Raji (cell line): ENCODE results near the gene CDH23.
A peak's percentile ranks its signal among the peaks of the same experiment; 100 is the strongest.

Source experiments
- POLR2A ChIP-seq: IDR thresholded peaks from 2 replicates; pipeline ENCODE4 v1.6.1; 2011; ENCODE audit warnings: low read depth, low read length, control low read depth; ENCODE audit not compliant: insufficient read depth

Gene CDH23

GRCh38 chr10:71610651-71611050 is 213.9 kb downstream of the CDH23 start:
- TF ChIP-seq POLR2A = no peak

- no peak for TF ChIP-seq POLR2A
Observed at GRCh38 chr10:71611131-71611530, 214.4 kb downstream of the CDH23 start.

GRCh38 chr10:71611709-71612422 is 215.1 kb downstream of the CDH23 start:
- no peak for TF ChIP-seq POLR2A

GRCh38 chr10:71613261-71613777 is 216.6 kb downstream of the CDH23 start:
- TF ChIP-seq POLR2A = no peak

GRCh38 chr10:71613877-71614276 is 217.2 kb downstream of the CDH23 start:
- TF ChIP-seq POLR2A = no peak

- TF ChIP-seq POLR2A = no peak
Observed at GRCh38 chr10:71614946-71615345, 218.2 kb downstream of the CDH23 start.

GRCh38 chr10:71615538-71616329 is 219.0 kb downstream of the CDH23 start:
- no peak for TF ChIP-seq POLR2A

GRCh38 chr10:71616817-71617654 is 220.3 kb downstream of the CDH23 start:
- no peak for TF ChIP-seq POLR2A

GRCh38 chr10:71618176-71618575 is 221.5 kb downstream of the CDH23 start:
- TF ChIP-seq POLR2A = no peak

GRCh38 chr10:71618598-71618997 is 221.9 kb downstream of the CDH23 start:
- TF ChIP-seq POLR2A = no peak

- TF ChIP-seq POLR2A = no peak
Observed at GRCh38 chr10:71620642-71621041, 223.9 kb downstream of the CDH23 start.

GRCh38 chr10:71621231-71622153 is 224.8 kb downstream of the CDH23 start:
- TF ChIP-seq POLR2A = peak; percentile 59

GRCh38 chr10:71622154-71622526 is 225.4 kb downstream of the CDH23 start:
- no peak for TF ChIP-seq POLR2A

- TF ChIP-seq POLR2A = no peak
Observed at GRCh38 chr10:71622616-71623015, 225.9 kb downstream of the CDH23 start.

- TF ChIP-seq POLR2A = no peak
Observed at GRCh38 chr10:71623098-71623985, 226.6 kb downstream of the CDH23 start.
